ENCODE data around the gene SYNM.
"Not testable (repeated sequence)": the region's sequence is repeated elsewhere in the genome, so short reads cannot be mapped to it uniquely, and the experiment has no call there.

SYNM gene

GRCh38 chr15:99106417-99107220 lies 1.7 kb downstream of the SYNM start:
- no peak for DNase-seq

- DNase-seq = no peak
Observed at GRCh38 chr15:99108993-99109392, 4.1 kb downstream of the SYNM start.

GRCh38 chr15:99109555-99110021 lies 4.7 kb downstream of the SYNM start:
- DNase-seq = no peak

GRCh38 chr15:99110093-99110492 lies 5.2 kb downstream of the SYNM start:
- no peak for DNase-seq

DNA sequence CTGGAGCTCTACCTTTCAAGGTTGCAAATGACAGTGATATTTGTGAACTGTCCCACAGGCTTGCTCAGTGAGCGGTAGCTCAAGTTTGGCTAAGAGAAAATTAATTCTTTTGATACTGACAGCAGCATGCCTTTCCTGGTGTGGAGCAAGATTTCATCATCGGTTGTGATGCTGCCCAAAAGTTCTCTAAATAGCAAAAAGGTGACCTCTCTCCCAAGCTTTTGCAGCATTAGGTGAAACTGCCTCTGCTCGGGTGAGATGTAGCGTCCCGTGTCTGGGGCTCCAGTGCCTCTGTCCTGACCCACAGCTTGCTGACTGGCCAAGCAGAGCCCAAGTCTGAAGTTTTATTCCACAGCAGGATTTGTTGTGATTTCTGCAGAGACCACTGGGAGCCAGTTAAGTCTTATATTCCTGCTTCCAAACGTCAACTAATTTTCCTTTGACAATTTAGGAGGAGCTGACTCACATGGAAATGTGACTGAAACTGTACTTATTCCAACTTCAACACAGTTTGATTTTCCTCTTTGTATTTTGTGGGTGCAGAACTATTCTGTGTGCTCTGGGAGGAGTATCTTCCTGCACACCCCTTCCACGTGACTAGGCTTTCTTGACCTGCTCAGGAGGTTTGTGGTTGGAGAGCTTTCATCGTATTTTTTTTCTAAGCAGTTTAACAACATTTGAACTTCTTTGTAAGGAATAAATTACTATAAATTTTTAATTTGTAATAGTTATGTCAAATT lies 5.9 kb downstream of the SYNM start:
- DNase-seq = no peak

- DNase-seq = not testable (repeated sequence)
Observed at GRCh38 chr15:99111641-99112040, 6.8 kb downstream of the SYNM start.

- no peak for DNase-seq
Observed at GRCh38 chr15:99113547-99114271, 8.8 kb downstream of the SYNM start.

DNA sequence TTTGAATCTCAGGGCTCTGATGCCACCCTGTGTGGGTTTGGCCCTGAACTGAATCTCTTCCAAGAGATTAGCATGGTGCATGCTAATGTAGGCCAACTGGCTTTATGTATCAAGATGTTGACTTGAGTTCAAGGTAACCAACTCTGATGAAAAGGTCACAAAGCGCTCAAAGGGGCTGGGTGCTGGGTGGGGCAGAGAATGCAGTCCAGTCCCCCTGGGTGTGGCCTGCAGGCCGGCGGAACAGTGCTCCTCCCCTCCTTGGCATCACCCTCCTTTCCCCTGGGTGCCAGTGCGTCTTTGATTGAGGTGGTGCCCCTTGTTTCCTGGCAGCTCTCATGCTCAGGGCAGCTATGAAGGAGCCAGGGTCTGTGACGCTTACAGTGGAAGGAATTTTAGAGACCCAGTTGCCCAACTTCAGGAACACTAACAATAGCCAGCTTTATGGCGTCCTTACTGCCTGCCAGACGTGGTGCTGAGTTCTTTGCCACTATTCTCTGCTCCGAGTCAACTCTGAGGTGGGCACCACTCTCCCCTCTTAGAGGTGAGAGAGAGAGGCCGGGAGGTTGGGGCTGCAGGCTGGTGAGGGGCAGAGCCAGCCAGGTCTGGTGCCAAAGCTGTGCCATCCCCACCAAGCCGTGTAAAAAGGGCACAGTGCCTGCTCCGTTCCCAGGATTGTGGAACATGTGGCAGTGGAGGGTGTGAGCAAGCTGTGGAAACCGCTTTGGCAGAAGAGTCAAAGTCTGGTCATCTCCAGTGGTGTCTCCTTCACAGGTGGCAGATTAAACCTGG lies 9.8 kb downstream of the SYNM start:
- DNase-seq = no peak

GRCh38 chr15:99115300-99116215 lies 10.7 kb downstream of the SYNM start:
- DNase-seq = no peak

- DNase-seq = no peak
Observed at GRCh38 chr15:99117111-99117510, 12.2 kb downstream of the SYNM start.

DNA sequence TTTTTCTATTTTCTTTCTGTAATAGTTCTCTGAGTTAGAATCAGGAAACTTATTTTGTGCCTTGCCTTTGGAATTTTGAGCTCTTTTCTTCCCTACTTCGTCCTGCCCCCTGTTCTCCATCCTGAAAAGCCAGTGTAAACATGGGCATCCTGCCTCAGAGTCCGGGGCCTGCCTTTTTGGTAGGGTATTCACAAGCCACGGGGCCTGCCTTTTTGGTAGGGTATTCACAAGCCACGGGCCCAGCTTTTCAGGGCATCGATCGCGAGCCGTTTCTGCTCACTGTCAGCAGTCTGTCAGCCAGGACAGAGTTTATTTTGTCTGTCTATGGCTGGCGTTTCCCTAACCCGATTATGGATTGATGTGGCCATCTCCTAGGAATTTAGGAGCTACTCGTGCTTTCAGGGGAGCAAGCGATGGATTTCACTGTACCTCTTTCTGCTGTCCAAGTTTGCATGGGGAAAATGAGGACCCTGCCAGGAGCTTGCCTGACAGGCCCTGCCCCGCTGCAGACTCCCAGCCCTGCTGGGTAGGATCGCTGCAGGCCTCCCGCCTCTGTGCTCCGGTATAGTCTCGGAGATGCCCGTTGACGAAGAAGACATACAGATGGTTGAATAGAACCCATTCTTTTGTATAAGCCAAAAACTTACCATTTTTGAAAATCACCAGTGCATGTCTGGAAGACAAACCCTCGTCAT lies 12.8 kb downstream of the SYNM start:
- DNase-seq = no peak

GRCh38 chr15:99118258-99118632 lies 13.4 kb downstream of the SYNM start:
- no peak for DNase-seq

GRCh38 chr15:99118801-99119546 lies 14.1 kb downstream of the SYNM start:
- DNase-seq = no peak

DNA sequence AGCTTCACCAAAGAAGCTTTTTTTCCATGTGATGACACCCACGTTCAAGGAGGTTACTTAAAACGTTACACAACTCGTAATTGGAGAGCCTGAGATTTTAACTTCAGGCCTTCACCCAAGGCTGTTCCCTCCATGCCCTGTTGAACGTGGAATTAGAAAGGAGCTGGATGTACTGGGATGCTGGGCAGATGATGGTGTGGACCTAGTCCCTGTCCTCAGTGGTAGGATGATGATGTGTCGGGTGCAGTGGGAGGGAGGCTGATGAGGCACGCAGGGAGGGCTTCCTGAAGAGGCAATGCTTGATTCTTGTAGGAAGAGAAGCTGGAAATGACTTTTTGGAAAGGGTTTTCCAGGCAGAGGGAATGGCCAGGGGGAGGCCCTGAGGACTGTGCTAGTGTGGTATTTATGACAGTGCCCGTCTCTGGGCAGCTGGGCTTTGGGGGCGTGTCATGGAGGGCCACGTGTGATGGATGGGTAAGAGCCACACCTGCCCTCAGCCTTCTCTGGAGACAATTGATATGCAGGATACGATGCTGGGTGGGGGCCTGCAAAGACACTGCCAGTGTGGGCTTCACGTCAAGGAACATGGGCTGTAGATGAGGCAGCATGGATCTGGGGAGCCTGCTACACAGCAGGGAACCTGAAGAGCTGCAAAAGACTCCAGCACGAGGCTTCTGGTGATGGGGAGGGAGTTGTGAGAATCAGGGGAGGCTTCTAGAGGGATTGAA lies 15.3 kb downstream of the SYNM start:
- no peak for DNase-seq

- DNase-seq = no peak
Observed at GRCh38 chr15:99121207-99121606, 16.3 kb downstream of the SYNM start.

DNA sequence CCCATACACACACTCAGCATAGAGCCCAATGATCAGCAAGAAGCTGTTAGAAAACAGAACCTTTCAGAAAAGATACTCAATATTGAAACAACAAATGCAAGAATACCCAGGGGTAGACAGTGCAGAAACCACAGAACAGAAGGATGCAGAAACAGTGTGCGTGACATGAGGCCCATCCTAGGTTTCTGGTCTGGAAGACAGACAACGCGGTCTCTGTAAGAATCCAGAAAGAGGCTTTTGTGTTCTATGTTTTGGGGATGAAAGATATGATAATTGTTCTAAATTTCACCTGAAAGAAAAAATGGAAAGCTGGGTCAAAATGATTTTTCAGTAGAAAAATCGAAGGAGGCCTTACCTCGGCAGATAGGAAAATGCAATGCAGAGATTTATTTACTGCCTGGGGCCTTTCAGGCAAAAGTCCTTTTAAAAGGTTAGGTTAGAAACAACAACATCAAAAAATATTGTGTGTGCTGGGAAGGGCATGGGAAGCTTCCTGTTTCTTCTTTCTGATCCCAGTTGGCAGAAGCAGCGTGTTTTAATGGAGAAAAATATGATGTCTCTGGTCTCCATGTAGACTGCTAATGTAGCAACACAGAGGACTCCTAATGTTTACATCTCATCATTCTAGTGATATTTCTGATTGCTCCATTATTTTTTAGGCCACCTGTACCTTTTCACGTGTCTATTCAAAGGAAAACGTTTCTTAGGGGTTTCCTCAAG lies 17.0 kb downstream of the SYNM start:
- DNase-seq = no peak

- DNase-seq = no peak
Observed at GRCh38 chr15:99122831-99123712, 18.2 kb downstream of the SYNM start.
